OCI-LY3 (cell line): Measurements from ENCODE around the gene CAMK1D.

Experiments
- H2AFZ ChIP-seq: fragments of 200-600, 300-600 bp; shearing (Covaris generic); 2 replicates; pipeline ENCODE4 v1.6.0; 2014; ENCODE audit warnings: antibody characterized with exemption, low read depth, low read length
- H3K27ac ChIP-seq: fragments of 200-600, 300-600 bp; sonication (generic); 2 replicates; pipeline ENCODE4 v1.5.1; 2014; ENCODE audit warnings: mild to moderate bottlenecking, low read length, moderate library complexity, mixed read lengths
- H3K27me3 ChIP-seq: fragments of 200-600, 300-600 bp; sonication (generic); 2 replicates; pipeline ENCODE4 v1.6.1; 2014; ENCODE audit warnings: low read depth, low read length, mixed read lengths
- H3K36me3 ChIP-seq: fragments of 200-600, 300-600 bp; sonication (generic); replicated peaks from 2 replicates; pipeline ENCODE3; 2014; ENCODE audit warnings: low read depth, low read length, mixed read lengths
- H3K4me1 ChIP-seq: fragments of 300-600, 200-600 bp; sonication (generic); 2 replicates; pipeline ENCODE4 v1.6.1; 2014; ENCODE audit warnings: low read length, mixed read lengths
- H3K4me2 ChIP-seq: fragments of 200-600, 300-600 bp; sonication (generic); 2 replicates; pipeline ENCODE4 v1.6.1; 2014; ENCODE audit warnings: low read length, mixed read lengths
- H3K4me3 ChIP-seq: fragments of 300-600, 200-600 bp; sonication (generic); 2 replicates; pipeline ENCODE4 v1.5.1; 2014; ENCODE audit warnings: antibody characterized with exemption, mild to moderate bottlenecking, low read length, moderate library complexity
- H3K79me2 ChIP-seq: fragments of 300-600, 200-600 bp; shearing (Covaris generic); 2 replicates; pipeline ENCODE4 v1.6.1; 2014; ENCODE audit warnings: mild to moderate bottlenecking, low read length, mixed read lengths
- H3K9ac ChIP-seq: fragments of 300-600, 200-600 bp; shearing (Covaris generic); 2 replicates; pipeline ENCODE4 v1.6.0; 2014; ENCODE audit warnings: mild to moderate bottlenecking, low read length, moderate library complexity
- H3K9me3 ChIP-seq: fragments of 200-600, 300-600 bp; shearing (Covaris generic); 2 replicates; pipeline ENCODE4 v1.6.1; 2014; ENCODE audit warnings: low read length, mixed read lengths; ENCODE audit not compliant: insufficient read depth
- H4K20me1 ChIP-seq: fragments of 200-600, 300-600 bp; sonication (generic); 2 replicates; pipeline ENCODE4 v1.6.1; 2016; ENCODE audit warnings: low read length, mixed read lengths; ENCODE audit not compliant: insufficient read depth
- EZH2phosphoT487 ChIP-seq: fragments of 200-600 bp; shearing (Covaris generic); IDR thresholded peaks from 2 replicates; pipeline ENCODE4 v1.6.1; 2018; ENCODE audit warnings: antibody characterized with exemption, mixed run types, low read depth
- TF ChIP-seq, protein P1 (sequence below): fragments of 200-600, 300-600 bp; sonication (generic); IDR thresholded peaks from 2 replicates; pipeline ENCODE4 v1.5.1; 2014; ENCODE audit warnings: antibody characterized with exemption, low read length, low read depth

The CAMK1D gene

DNA sequence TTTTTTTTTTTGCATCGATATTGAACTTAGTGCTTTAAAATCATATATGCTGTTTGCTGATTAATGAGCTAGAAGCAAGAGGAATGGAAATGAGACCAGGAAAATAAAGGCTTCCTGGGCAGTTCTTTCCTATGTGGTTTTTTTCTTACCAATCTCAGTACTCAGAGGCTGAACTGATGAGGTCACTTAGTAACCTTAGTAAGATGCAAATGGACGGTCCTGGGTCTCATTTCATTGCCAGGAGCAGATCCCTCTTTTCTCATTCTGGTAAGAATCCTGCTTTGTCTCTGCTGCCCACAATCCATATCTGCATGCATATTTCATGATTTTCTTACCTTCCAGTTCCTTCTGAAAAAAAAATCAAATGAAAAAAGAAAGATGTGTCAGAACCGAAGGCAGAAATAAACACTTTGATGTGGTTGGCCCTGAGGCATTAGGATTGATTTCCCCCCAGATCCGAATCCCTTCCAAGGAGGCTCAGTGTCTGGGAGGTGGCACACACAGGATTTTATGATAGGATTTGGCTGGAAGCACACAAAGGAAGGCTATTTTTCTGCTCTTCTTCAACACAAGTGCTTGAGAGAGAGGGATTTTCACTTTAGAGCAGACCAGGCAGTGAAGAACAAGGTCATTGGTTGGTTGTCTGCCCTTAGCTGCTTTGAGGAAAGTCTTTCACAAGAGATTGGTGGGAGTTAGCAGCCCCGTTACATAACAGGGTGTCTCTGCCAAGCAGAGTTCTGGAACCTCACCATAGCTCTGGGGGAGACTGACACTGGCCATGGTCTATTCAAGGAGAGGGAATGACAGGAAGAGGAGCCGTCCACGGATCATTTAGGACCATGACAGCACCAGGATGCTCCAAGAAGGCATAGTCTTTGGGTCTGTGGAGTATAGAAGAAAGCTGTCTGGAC is 150.0 kb downstream of the CAMK1D start:
- Histone ChIP-seq H3K27ac (no peak overlapping the region), H3K4me1 (no peaks in the 10 kb centered on the region), H3K9me3 (no peaks in the 10 kb centered on the region), H2AFZ (no peak overlapping the region), H3K4me2 (no peak overlapping the region), H4K20me1 (peaks cover 89% of the 10 kb centered on the region), H3K4me3 (no peak overlapping the region), H3K36me3 (no peaks in the 10 kb centered on the region), H3K27me3 (no peaks in the 10 kb centered on the region), H3K79me2 (peaks cover 60% of the 10 kb centered on the region), H3K9ac (no peak overlapping the region)
- TF ChIP-seq, protein P1, sequence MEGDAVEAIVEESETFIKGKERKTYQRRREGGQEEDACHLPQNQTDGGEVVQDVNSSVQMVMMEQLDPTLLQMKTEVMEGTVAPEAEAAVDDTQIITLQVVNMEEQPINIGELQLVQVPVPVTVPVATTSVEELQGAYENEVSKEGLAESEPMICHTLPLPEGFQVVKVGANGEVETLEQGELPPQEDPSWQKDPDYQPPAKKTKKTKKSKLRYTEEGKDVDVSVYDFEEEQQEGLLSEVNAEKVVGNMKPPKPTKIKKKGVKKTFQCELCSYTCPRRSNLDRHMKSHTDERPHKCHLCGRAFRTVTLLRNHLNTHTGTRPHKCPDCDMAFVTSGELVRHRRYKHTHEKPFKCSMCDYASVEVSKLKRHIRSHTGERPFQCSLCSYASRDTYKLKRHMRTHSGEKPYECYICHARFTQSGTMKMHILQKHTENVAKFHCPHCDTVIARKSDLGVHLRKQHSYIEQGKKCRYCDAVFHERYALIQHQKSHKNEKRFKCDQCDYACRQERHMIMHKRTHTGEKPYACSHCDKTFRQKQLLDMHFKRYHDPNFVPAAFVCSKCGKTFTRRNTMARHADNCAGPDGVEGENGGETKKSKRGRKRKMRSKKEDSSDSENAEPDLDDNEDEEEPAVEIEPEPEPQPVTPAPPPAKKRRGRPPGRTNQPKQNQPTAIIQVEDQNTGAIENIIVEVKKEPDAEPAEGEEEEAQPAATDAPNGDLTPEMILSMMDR: no peak
- no peak for TF ChIP-seq EZH2phosphoT487

DNA sequence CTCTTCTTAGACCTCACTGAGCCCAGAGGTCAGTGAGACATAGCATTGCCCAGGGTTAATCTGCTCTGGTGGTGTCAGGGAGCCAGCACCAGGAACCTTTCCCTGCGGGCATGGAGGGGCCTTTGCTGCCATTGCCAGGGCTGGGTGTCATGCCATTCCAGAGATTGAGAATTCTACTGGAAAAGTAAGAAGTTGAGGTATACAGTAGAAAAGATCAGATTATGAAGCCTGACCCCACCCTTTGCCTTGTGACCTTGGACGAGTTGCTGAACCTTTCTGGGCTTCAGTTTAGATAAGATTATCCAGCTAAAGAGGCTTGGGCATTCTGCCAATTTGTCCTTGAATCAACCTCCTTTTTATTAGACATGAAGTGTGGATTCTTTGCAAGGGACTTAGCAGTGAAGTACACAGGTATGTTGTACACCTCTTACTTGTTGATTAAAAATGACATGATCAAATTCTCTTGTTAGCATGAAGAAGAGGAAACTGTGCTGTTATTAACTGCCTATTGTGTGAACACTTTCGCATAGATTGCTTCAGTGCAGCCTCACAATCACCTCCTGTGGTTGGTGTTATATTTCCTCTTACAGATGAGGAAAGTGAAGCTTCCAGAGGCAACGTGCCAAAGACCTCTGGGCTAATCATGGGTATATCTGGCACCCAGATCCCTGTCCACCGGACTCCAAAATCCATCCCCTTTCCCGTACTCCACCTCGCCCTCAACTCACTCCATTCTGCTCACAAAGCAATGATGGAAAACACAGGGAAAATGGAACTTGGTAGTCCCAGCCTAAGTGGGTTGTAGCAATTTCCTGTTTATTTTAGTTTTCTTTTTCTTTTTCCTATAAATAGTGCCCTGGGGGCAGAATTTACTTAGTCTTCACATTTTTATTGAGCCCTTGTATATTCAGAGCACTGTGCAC is 151.3 kb downstream of the CAMK1D start:
- H4K20me1 ChIP-seq: peaks cover 92% of the 10 kb centered on the region
- no peak overlapping the region for H3K27ac ChIP-seq
- no peaks in the 10 kb centered on the region for H3K4me1 ChIP-seq
- H3K36me3 ChIP-seq: no peaks in the 10 kb centered on the region
- H3K27me3 ChIP-seq: no peaks in the 10 kb centered on the region
- TF ChIP-seq EZH2phosphoT487: no peak
- TF ChIP-seq, protein P1: no peak
- H2AFZ ChIP-seq: no peak overlapping the region
- no peak overlapping the region for H3K4me3 ChIP-seq
- H3K79me2 ChIP-seq: peaks cover 52% of the 10 kb centered on the region
- H3K9ac ChIP-seq: no peak overlapping the region
- no peak overlapping the region for H3K4me2 ChIP-seq
- H3K9me3 ChIP-seq: no peaks in the 10 kb centered on the region

DNA sequence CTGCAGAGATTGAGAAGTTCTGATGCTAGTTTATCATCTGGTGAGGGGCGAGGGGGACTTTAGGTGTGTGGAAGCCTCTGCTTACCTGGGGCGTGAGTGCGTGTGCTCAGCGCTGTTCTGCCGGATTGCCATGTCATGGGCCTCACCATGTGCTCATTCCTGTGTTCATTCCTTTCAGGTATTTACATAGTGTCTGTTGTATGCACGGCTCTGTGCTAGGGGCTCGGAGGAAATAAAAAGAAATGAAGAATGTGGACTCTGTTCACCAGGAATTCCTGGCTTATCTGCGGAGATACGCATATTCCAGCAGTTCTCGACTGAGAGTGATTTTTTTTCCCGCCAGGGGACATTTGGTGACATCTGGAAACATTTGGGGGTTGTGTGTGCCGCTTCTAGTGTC is 152.0 kb downstream of the CAMK1D start:
- Histone ChIP-seq H3K9me3 (no peaks in the 10 kb centered on the region), H2AFZ (no peak overlapping the region), H3K79me2 (peaks cover 47% of the 10 kb centered on the region), H4K20me1 (peaks cover 88% of the 10 kb centered on the region), H3K4me1 (no peaks in the 10 kb centered on the region), H3K36me3 (no peaks in the 10 kb centered on the region), H3K27ac (no peak overlapping the region), H3K27me3 (no peaks in the 10 kb centered on the region), H3K4me3 (no peak overlapping the region), H3K9ac (no peak overlapping the region), H3K4me2 (no peak overlapping the region)
- TF ChIP-seq EZH2phosphoT487: no peak
- TF ChIP-seq, protein P1: no peak
